Stimulated activated CD4-positive, alpha-beta T cell treated with anti-CD3 and anti-CD28 coated beads, TNF-alpha, amount 100 ng/mL, for 4 hours (primary cell): ENCODE data around the gene SLC39A2.

ENCODE experiments used
- DNase-seq, 3 experiments: peaks; one replicate each; pipeline ENCODE4 v3.0.0-alpha.2; 2020; ENCODE audit warnings: low read depth in 3 of 3

Gene SLC39A2

DNA sequence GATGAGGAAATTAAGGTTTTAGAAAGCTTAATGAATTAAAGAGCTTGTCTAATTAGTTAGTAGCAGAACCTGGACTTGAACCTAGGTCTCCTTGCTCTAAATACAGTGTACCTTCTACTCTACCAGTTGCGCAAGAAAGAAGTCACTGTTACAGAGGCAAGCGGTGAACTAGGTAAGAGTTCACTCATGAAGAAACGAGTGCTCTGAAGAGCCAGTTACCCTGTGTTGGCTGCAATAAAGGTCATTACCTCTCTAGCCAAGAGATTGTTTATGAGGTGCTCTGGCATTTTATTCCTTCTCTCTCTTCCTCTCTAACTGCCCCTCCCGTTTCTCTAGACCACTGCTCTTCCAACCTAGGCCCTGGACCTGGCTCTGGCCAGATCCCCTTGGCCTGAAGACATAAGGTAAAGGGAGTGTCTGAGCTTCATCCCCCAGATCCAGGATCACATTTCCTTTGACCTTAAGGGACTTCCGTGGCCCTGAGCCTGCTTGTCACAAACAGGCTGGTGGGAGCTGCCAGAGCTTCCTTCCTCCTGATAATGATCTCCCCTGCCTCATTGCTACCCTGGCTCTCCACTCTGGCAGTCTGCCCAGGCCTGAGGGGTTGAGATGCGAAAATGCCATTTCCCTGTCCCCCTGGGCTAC lies 45.0 kb downstream of the SLC39A2 start:
- DNase-seq = no peak

DNA sequence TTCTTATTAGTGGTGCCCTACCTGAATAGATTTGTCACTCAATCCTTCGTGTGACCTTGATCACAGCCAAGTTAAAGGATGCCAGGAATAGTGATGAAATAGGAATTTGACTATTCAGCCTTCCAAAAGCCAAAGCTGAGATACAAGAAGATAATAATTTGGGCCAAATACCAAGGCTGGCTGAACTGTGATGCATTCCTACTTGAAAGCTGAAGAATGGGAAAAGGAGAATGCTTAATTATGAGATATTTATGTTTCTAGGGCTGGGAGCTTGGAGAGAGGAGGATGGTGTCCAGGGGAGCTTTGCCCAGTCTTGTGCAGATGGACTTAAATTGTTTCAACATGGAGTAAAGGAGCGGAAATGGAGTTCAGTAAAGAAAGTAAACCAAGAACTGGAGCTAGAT lies 48.3 kb downstream of the SLC39A2 start:
- DNase-seq = no peak

DNA sequence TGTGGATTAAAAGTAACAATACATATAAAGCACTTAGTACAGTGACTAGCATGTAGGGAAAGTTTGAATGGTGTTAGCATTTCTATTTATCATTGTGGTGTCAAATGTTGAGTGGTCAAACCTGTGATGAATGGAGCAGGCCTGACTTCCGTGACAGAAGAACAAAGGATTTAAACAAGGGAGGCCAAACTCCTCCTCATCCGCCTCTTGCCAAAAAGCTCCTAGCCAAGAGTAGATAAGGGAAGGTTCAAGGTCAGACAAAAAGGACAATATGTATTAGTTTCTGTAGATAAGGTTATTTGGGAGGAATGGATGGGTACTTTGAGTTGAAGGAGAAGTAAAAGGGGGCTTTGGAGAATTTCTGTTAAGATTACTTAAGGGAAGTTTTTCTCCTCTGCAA lies 49.5 kb downstream of the SLC39A2 start:
- no peak for DNase-seq

DNA sequence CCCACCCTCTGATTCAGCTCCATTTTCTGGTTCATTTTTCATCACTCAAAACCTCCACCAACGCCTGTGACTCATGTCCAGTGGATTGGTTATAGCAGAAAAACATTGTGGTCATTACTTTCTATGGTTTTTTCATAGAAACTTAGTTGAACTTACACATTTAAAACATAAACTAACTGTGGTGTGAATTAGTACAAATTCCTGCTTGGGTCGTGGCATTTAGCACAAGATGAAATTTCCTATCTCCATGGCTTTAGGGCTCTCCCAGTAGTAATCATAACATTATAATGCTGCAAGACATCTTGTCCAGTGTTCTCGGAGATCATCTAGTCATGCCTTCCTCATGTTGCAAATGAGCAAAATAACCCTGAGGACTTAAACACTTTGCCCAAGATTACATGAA lies 50.2 kb downstream of the SLC39A2 start:
- DNase-seq = no peak

DNA sequence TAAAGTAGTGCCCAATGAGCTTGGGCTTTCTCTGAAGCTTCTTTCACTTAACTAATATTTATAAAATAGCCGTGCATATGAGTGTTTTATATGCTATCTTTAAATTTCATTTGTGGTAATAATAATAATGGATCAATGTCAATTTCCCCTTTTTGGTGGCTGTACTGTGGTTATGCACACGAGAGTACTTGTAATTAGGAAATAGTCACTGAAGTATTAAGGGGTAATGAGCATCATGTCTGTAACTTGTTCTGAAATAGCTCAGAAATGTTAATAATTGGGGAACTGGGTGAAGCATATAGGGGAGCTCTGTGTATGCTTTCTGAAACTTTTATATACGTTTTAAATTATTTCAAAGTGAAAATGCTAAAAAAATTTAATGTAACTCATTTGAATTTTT lies 51.5 kb downstream of the SLC39A2 start:
- DNase-seq = no peak
